Sigmoid colon (tissue), 4 donors: Measurements from ENCODE around the gene MARK3.

ENCODE experiments used
- CTCF ChIP-seq, 4 experiments: fragments of 450-650 bp in 3 of 4; fragments of 200-600 bp in 1 of 4; IDR thresholded peaks; one replicate each; pipeline ENCODE4 v1.5.1; 2016 to 2019; ENCODE audit warnings: antibody characterized with exemption in 4 of 4, mild to moderate bottlenecking in 3 of 4, moderate library complexity in 2 of 4
- EP300 ChIP-seq, 4 donors: sonication (generic); formaldehyde crosslinking; IDR thresholded peaks; one replicate each; pipeline ENCODE4 v1.6.1; 2017; ENCODE audit warnings: antibody characterized with exemption in 4 of 4
- POLR2A ChIP-seq, 2 donors: fragments of 450-650 bp; IDR thresholded peaks; one replicate each; pipeline ENCODE4 v1.6.1; 2016; ENCODE audit warnings: antibody characterized with exemption in 2 of 2, mild to moderate bottlenecking in 2 of 2, moderate library complexity in 2 of 2
- POLR2AphosphoS5 ChIP-seq, 4 donors: sonication (generic); formaldehyde crosslinking; IDR thresholded peaks; one replicate each; pipeline ENCODE4 v1.6.1; 2017; ENCODE audit warnings: antibody characterized with exemption in 4 of 4

- TF ChIP-seq POLR2A (IDR thresholded peaks at IDR 0.05) (no peak), CTCF (IDR thresholded peaks at IDR 0.05) (no peak), POLR2AphosphoS5 (IDR thresholded peaks at IDR 0.05) (no peak), EP300 (IDR thresholded peaks at IDR 0.05) (no peak)
Observed at GRCh38 chr14:103416916-103417315, 31.7 kb downstream of the MARK3 start.
